T-helper 22 cell (primary cell): Measurements from ENCODE around the gene CAMK2A.

Source experiments
- DNase-seq: peaks from one replicate; pipeline ENCODE4 v3.0.0-alpha.2; 2020; ENCODE audit warnings: low read depth

Gene CAMK2A

GRCh38 chr5:150278046-150278730 is 11.4 kb downstream of the CAMK2A start:
- DNase-seq: no peak

- DNase-seq: no peak
Measured at GRCh38 chr5:150277043-150277442, 12.5 kb downstream of the CAMK2A start.

GRCh38 chr5:150274811-150275210 is 14.8 kb downstream of the CAMK2A start:
- no peak for DNase-seq

- no peak for DNase-seq
Measured at GRCh38 chr5:150272531-150272930, 17.0 kb downstream of the CAMK2A start.

- no peak for DNase-seq
Measured at GRCh38 chr5:150271923-150272322, 17.6 kb downstream of the CAMK2A start.

- DNase-seq: no peak
Measured at GRCh38 chr5:150271296-150271692, 18.3 kb downstream of the CAMK2A start.

- no peak for DNase-seq
Measured at GRCh38 chr5:150270541-150271295, 18.9 kb downstream of the CAMK2A start.

- no peak for DNase-seq
Measured at GRCh38 chr5:150266871-150267291, 22.7 kb downstream of the CAMK2A start.

- no peak for DNase-seq
Measured at GRCh38 chr5:150265870-150266383, 23.6 kb downstream of the CAMK2A start.

- no peak for DNase-seq
Measured at GRCh38 chr5:150264667-150265603, 24.6 kb downstream of the CAMK2A start.

- no peak for DNase-seq
Measured at GRCh38 chr5:150263801-150264621, 25.6 kb downstream of the CAMK2A start.

- no peak for DNase-seq
Measured at GRCh38 chr5:150263375-150263775, 26.2 kb downstream of the CAMK2A start.

GRCh38 chr5:150262502-150262901 is 27.1 kb downstream of the CAMK2A start:
- no peak for DNase-seq

GRCh38 chr5:150261231-150261630 is 28.3 kb downstream of the CAMK2A start:
- DNase-seq: no peak

GRCh38 chr5:150258130-150258529 is 31.4 kb downstream of the CAMK2A start:
- DNase-seq: no peak

GRCh38 chr5:150257424-150257823 is 32.1 kb downstream of the CAMK2A start:
- DNase-seq: no peak

- no peak for DNase-seq
Measured at GRCh38 chr5:150256410-150257064, 33.0 kb downstream of the CAMK2A start.

- no peak for DNase-seq
Measured at GRCh38 chr5:150255659-150256409, 33.7 kb downstream of the CAMK2A start.

GRCh38 chr5:150254774-150255173 is 34.8 kb downstream of the CAMK2A start:
- DNase-seq: no peak

GRCh38 chr5:150254363-150254762 is 35.2 kb downstream of the CAMK2A start:
- DNase-seq: no peak
